Stimulated activated memory B cell treated with anti-CD40 and anti-IgM and Interleukin-4, amounts not matched to agents 10 μg/mL and 1 μg/mL and 100 μg/mL, for 72 hours (primary cell): ENCODE measurements around the gene SKP2.
"Not testable (repeated sequence)": the region's sequence is repeated elsewhere in the genome, so short reads cannot be mapped to it uniquely, and the experiment has no call there.

ENCODE experiments used
- ATAC-seq: fragments of 150-1000 bp; cut with Tn5 transposase; 2 replicates; pipeline ENCODE4 v1.10.0; 2021
- H3K27ac Mint-ChIP-seq: one replicate; pipeline ENCODE4 v1.8.0; 2022; ENCODE audit warnings: mild to moderate bottlenecking, mixed read lengths
- H3K27me3 Mint-ChIP-seq: one replicate; pipeline ENCODE4 v1.8.0; 2022; ENCODE audit warnings: mixed read lengths
- H3K36me3 Mint-ChIP-seq: one replicate; pipeline ENCODE4 v1.8.0; 2022; ENCODE audit warnings: mixed read lengths
- H3K4me1 Mint-ChIP-seq: one replicate; pipeline ENCODE4 v1.8.0; 2022; ENCODE audit warnings: mixed read lengths
- H3K4me3 Mint-ChIP-seq: one replicate; pipeline ENCODE4 v1.8.0; 2022; ENCODE audit warnings: mild to moderate bottlenecking, moderate library complexity, mixed read lengths
- H3K9me3 Mint-ChIP-seq: one replicate; pipeline ENCODE4 v1.8.0; 2022; ENCODE audit warnings: mixed read lengths

The SKP2 gene

GRCh38 chr5:36172599-36172998 is 20.7 kb downstream of the SKP2 start:
- Mint-ChIP-seq H3K27ac (no peak overlapping the region), H3K4me1 (peaks cover 10% of the 10 kb centered on the region), H3K36me3 (peaks cover 76% of the 10 kb centered on the region), H3K9me3 (no peaks in the 10 kb centered on the region), H3K4me3 (no peak overlapping the region), H3K27me3 (no peaks in the 10 kb centered on the region)
- no peak for ATAC-seq

- peaks cover 10% of the 10 kb centered on the region for H3K4me1 Mint-ChIP-seq
- H3K4me3 Mint-ChIP-seq = no peak overlapping the region
- peaks cover 69% of the 10 kb centered on the region for H3K36me3 Mint-ChIP-seq
- no peak for ATAC-seq
- no peaks in the 10 kb centered on the region for H3K9me3 Mint-ChIP-seq
- no peaks in the 10 kb centered on the region for H3K27me3 Mint-ChIP-seq
- H3K27ac Mint-ChIP-seq = no peak overlapping the region
These were observed 21.5 kb downstream of the SKP2 start for GRCh38 chr5:36173426-36173825.

GRCh38 chr5:36174119-36174518 is 22.2 kb downstream of the SKP2 start:
- no peaks in the 10 kb centered on the region for H3K9me3 Mint-ChIP-seq
- H3K4me3 Mint-ChIP-seq = no peak overlapping the region
- H3K27ac Mint-ChIP-seq = no peak overlapping the region
- H3K27me3 Mint-ChIP-seq = no peaks in the 10 kb centered on the region
- peaks cover 67% of the 10 kb centered on the region for H3K36me3 Mint-ChIP-seq
- H3K4me1 Mint-ChIP-seq = peaks cover 10% of the 10 kb centered on the region
- no peak for ATAC-seq

- no peak overlapping the region for H3K27ac Mint-ChIP-seq
- no peak for ATAC-seq
- peaks cover 10% of the 10 kb centered on the region for H3K4me1 Mint-ChIP-seq
- peaks cover 69% of the 10 kb centered on the region for H3K36me3 Mint-ChIP-seq
- H3K27me3 Mint-ChIP-seq = no peaks in the 10 kb centered on the region
- H3K9me3 Mint-ChIP-seq = no peaks in the 10 kb centered on the region
- H3K4me3 Mint-ChIP-seq = no peak overlapping the region
These were observed 23.1 kb downstream of the SKP2 start for GRCh38 chr5:36175043-36175442.

GRCh38 chr5:36177154-36177553 is 25.2 kb downstream of the SKP2 start:
- Mint-ChIP-seq H3K4me1 (peaks cover 10% of the 10 kb centered on the region), H3K27ac (no peak overlapping the region), H3K36me3 (peaks cover 63% of the 10 kb centered on the region), H3K9me3 (no peaks in the 10 kb centered on the region), H3K4me3 (no peak overlapping the region), H3K27me3 (no peaks in the 10 kb centered on the region)
- no peak for ATAC-seq

- H3K4me1 Mint-ChIP-seq = peaks cover 10% of the 10 kb centered on the region
- H3K27ac Mint-ChIP-seq = no peak overlapping the region
- no peak overlapping the region for H3K4me3 Mint-ChIP-seq
- no peak for ATAC-seq
- peaks cover 61% of the 10 kb centered on the region for H3K36me3 Mint-ChIP-seq
- no peaks in the 10 kb centered on the region for H3K27me3 Mint-ChIP-seq
- H3K9me3 Mint-ChIP-seq = no peaks in the 10 kb centered on the region
These were observed 26.0 kb downstream of the SKP2 start for GRCh38 chr5:36177715-36178523.

- Mint-ChIP-seq H3K4me1 (peaks cover 10% of the 10 kb centered on the region), H3K36me3 (peaks cover 58% of the 10 kb centered on the region), H3K9me3 (no peaks in the 10 kb centered on the region), H3K4me3 (no peak overlapping the region), H3K27ac (no peak overlapping the region), H3K27me3 (no peaks in the 10 kb centered on the region)
- ATAC-seq = no peak
These were observed 26.6 kb downstream of the SKP2 start for GRCh38 chr5:36178524-36178890.

GRCh38 chr5:36179950-36180349 is 28.0 kb downstream of the SKP2 start:
- Mint-ChIP-seq H3K36me3 (peaks cover 54% of the 10 kb centered on the region), H3K9me3 (no peaks in the 10 kb centered on the region), H3K4me1 (peaks cover 10% of the 10 kb centered on the region), H3K4me3 (no peak overlapping the region), H3K27ac (no peak overlapping the region), H3K27me3 (no peaks in the 10 kb centered on the region)
- ATAC-seq = no peak

- peaks cover 54% of the 10 kb centered on the region for H3K36me3 Mint-ChIP-seq
- no peak overlapping the region for H3K27ac Mint-ChIP-seq
- no peaks in the 10 kb centered on the region for H3K9me3 Mint-ChIP-seq
- H3K27me3 Mint-ChIP-seq = no peaks in the 10 kb centered on the region
- ATAC-seq = no peak
- no peak overlapping the region for H3K4me3 Mint-ChIP-seq
- peaks cover 10% of the 10 kb centered on the region for H3K4me1 Mint-ChIP-seq
These were observed 28.8 kb downstream of the SKP2 start for GRCh38 chr5:36180556-36181350.

- H3K27ac Mint-ChIP-seq = no peak overlapping the region
These were observed 29.9 kb downstream of the SKP2 start for GRCh38 chr5:36181774-36182173.

GRCh38 chr5:36184408-36184807 is 32.5 kb downstream of the SKP2 start:
- H3K27ac Mint-ChIP-seq, H3K4me3 Mint-ChIP-seq, H3K27me3 Mint-ChIP-seq, H3K4me1 Mint-ChIP-seq, ATAC-seq: not testable (repeated sequence)
- H3K36me3 Mint-ChIP-seq = peaks cover 69% of the 10 kb centered on the region
- peaks cover 12% of the 10 kb centered on the region for H3K9me3 Mint-ChIP-seq

More at GRCh38 chr5:36181774-36182173, 29.9 kb downstream of the SKP2 start:
- Mint-ChIP-seq H3K4me1 (peaks cover 9% of the 10 kb centered on the region), H3K9me3 (no peaks in the 10 kb centered on the region), H3K27me3 (no peaks in the 10 kb centered on the region), H3K36me3 (peaks cover 59% of the 10 kb centered on the region), H3K4me3 (no peak overlapping the region)
- ATAC-seq = no peak

- H3K27ac Mint-ChIP-seq = no peak overlapping the region
These were observed 41.8 kb downstream of the SKP2 start for GRCh38 chr5:36193746-36194145.

GRCh38 chr5:36198281-36198680 is 46.4 kb downstream of the SKP2 start:
- ATAC-seq = no peak
- peaks cover 26% of the 10 kb centered on the region for H3K36me3 Mint-ChIP-seq
- no peaks in the 10 kb centered on the region for H3K9me3 Mint-ChIP-seq
- H3K27me3 Mint-ChIP-seq = no peaks in the 10 kb centered on the region
- no peaks in the 10 kb centered on the region for H3K4me1 Mint-ChIP-seq
- no peak overlapping the region for H3K4me3 Mint-ChIP-seq
- no peak overlapping the region for H3K27ac Mint-ChIP-seq

More at GRCh38 chr5:36193746-36194145, 41.8 kb downstream of the SKP2 start:
- H3K27me3 Mint-ChIP-seq = no peaks in the 10 kb centered on the region
- no peak for ATAC-seq
- no peaks in the 10 kb centered on the region for H3K4me1 Mint-ChIP-seq
- no peak overlapping the region for H3K4me3 Mint-ChIP-seq
- H3K9me3 Mint-ChIP-seq = peaks cover 4% of the 10 kb centered on the region
- H3K36me3 Mint-ChIP-seq = peaks cover 63% of the 10 kb centered on the region

GRCh38 chr5:36198783-36199182 is 46.9 kb downstream of the SKP2 start:
- not testable (repeated sequence) for ATAC-seq, H3K4me1 Mint-ChIP-seq, H3K4me3 Mint-ChIP-seq, H3K9me3 Mint-ChIP-seq, H3K27ac Mint-ChIP-seq, H3K27me3 Mint-ChIP-seq
- peaks cover 26% of the 10 kb centered on the region for H3K36me3 Mint-ChIP-seq

GRCh38 chr5:36199620-36200019 is 47.7 kb downstream of the SKP2 start:
- no peak for ATAC-seq
- H3K27me3 Mint-ChIP-seq = no peaks in the 10 kb centered on the region
- H3K4me3 Mint-ChIP-seq = no peak overlapping the region
- H3K9me3 Mint-ChIP-seq = no peaks in the 10 kb centered on the region
- H3K36me3 Mint-ChIP-seq = peaks cover 26% of the 10 kb centered on the region
- no peaks in the 10 kb centered on the region for H3K4me1 Mint-ChIP-seq
- H3K27ac Mint-ChIP-seq = no peak overlapping the region

- no peak overlapping the region for H3K27ac Mint-ChIP-seq
- H3K4me3 Mint-ChIP-seq = no peak overlapping the region
- peaks cover 26% of the 10 kb centered on the region for H3K36me3 Mint-ChIP-seq
- H3K9me3 Mint-ChIP-seq = no peaks in the 10 kb centered on the region
- H3K4me1 Mint-ChIP-seq = no peaks in the 10 kb centered on the region
- no peak for ATAC-seq
- no peaks in the 10 kb centered on the region for H3K27me3 Mint-ChIP-seq
These were observed 48.6 kb downstream of the SKP2 start for GRCh38 chr5:36200513-36200912.
